D721Med (cell line): ENCODE results near the gene HSP90AB1.

Experiments
- DNase-seq: peaks from one replicate; pipeline ENCODE4 v3.0.0; 2011; ENCODE audit warnings: low spot score; ENCODE audit not compliant: insufficient read length
- FAIRE-seq: peaks from 2 replicates; lab custom pipeline; 2011; peaks lifted over from hg19 to GRCh38; lab: Jason Lieb, UNC
- CTCF ChIP-seq: IDR thresholded peaks from 2 replicates; pipeline ENCODE4 v1.5.1; 2012; ENCODE audit warnings: mild to moderate bottlenecking, control low read depth; ENCODE audit not compliant: insufficient read depth; ENCODE audit errors: missing control alignments

HSP90AB1 gene

GRCh38 chr6:44246663-44247337, at the start of gene HSP90AB1:
Gene HSP90AB1, plus strand, starts transcription at chr6:44247101. Its CDS starts 1,529 bp downstream, at chr6:44248630.
- FAIRE-seq: no peak
- peak; percentile 86 for DNase-seq
- no peak for TF ChIP-seq CTCF

GRCh38 chr6:44198684-44199083, 48.2 kb upstream of the HSP90AB1 start:
- DNase-seq (no peak), FAIRE-seq (no peak)
- TF ChIP-seq CTCF: no peak

- FAIRE-seq (no peak), DNase-seq (no peak)
- no peak for TF ChIP-seq CTCF
Observed at GRCh38 chr6:44199883-44200282, 47.0 kb upstream of the HSP90AB1 start.

- FAIRE-seq: no peak
- no peak for DNase-seq
Observed at GRCh38 chr6:44201200-44201599, 45.7 kb upstream of the HSP90AB1 start.

GRCh38 chr6:44201638-44202303, 45.1 kb upstream of the HSP90AB1 start:
- DNase-seq (no peak), FAIRE-seq (no peak)
- no peak for TF ChIP-seq CTCF

More at GRCh38 chr6:44201200-44201599, 45.7 kb upstream of the HSP90AB1 start:
- TF ChIP-seq CTCF: no peak

GRCh38 chr6:44202332-44202971, 44.4 kb upstream of the HSP90AB1 start:
- FAIRE-seq: no peak
- TF ChIP-seq CTCF: no peak

More at GRCh38 chr6:44202332-44202971, 44.4 kb upstream of the HSP90AB1 start:
- DNase-seq: no peak
